IPS-18a (cell line): Measurements from ENCODE around the gene PIP4P1.

ENCODE experiments used
- H3K27ac ChIP-seq: one replicate; pipeline ENCODE4 v1.5.1; 2013; ENCODE audit warnings: low read length
- H3K27me3 ChIP-seq: one replicate; pipeline ENCODE4 v1.6.1; 2013; ENCODE audit warnings: mild to moderate bottlenecking, low read length; ENCODE audit not compliant: control insufficient read depth, insufficient read depth
- H3K36me3 ChIP-seq: one replicate; pipeline ENCODE4 v1.6.1; 2013; ENCODE audit warnings: low read depth, low read length; ENCODE audit not compliant: control insufficient read depth
- H3K4me1 ChIP-seq: one replicate; pipeline ENCODE4 v1.6.1; 2013; ENCODE audit warnings: low read depth, low read length; ENCODE audit not compliant: control insufficient read depth
- H3K4me3 ChIP-seq: one replicate; pipeline ENCODE4 v1.5.1; 2013; ENCODE audit warnings: low read length
- H3K9ac ChIP-seq: one replicate; pipeline ENCODE4 v1.6.1; 2013; ENCODE audit warnings: mild to moderate bottlenecking, low read length, moderate library complexity
- H3K9me3 ChIP-seq: one replicate; pipeline ENCODE4 v1.6.1; 2013; ENCODE audit warnings: low read depth, low read length; ENCODE audit not compliant: control insufficient read depth

PIP4P1 gene

DNA sequence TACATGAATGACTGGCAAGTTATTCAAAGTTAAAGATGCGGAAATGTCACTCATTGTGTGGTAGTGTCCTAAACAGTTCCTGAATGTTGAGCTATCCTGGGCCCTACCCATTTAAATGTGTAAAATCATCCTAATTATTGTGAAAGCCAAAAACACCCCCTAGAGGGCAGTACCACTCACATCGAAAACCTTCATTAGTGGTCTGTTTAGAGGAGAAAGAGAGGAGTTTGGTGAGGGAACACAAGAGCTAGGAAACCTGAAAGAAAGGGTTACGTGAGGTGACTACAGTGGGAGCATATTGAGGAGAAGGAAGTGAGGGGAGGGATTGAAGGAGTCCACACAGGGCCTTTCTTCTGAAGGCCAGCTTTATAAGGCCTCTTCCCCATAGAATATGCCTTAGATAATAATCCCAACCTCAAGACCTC, 45.4 kb downstream of the PIP4P1 start:
- Histone ChIP-seq H3K4me3 (no peak overlapping the region), H3K27me3 (peaks cover 6% of the 10 kb centered on the region), H3K4me1 (no peaks in the 10 kb centered on the region), H3K36me3 (no peaks in the 10 kb centered on the region), H3K9ac (no peak overlapping the region), H3K9me3 (no peaks in the 10 kb centered on the region), H3K27ac (no peak overlapping the region)

DNA sequence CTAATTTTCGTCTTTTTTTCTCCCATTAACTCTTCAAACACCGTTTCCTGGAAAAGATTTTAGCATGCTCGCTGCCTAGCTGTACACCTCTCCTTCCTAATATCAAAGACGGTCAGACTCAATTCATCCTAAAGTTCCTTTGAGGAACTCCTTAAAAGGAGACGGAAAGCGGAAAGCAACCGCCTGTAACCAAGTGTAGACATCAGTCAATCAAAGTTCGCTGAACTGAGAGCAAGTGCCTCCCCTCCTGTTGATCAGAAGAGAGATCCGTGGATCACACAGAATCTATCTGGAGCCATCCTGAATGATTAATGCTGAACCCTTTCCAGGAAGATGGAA, 47.5 kb downstream of the PIP4P1 start:
- H3K27ac ChIP-seq: no peak overlapping the region
- H3K27me3 ChIP-seq: peaks cover 6% of the 10 kb centered on the region
- peak overlapping the region; percentile 91 for H3K4me3 ChIP-seq
- H3K9ac ChIP-seq: peak overlapping the region; percentile 58
- no peaks in the 10 kb centered on the region for H3K9me3 ChIP-seq
- no peaks in the 10 kb centered on the region for H3K36me3 ChIP-seq
- no peaks in the 10 kb centered on the region for H3K4me1 ChIP-seq

DNA sequence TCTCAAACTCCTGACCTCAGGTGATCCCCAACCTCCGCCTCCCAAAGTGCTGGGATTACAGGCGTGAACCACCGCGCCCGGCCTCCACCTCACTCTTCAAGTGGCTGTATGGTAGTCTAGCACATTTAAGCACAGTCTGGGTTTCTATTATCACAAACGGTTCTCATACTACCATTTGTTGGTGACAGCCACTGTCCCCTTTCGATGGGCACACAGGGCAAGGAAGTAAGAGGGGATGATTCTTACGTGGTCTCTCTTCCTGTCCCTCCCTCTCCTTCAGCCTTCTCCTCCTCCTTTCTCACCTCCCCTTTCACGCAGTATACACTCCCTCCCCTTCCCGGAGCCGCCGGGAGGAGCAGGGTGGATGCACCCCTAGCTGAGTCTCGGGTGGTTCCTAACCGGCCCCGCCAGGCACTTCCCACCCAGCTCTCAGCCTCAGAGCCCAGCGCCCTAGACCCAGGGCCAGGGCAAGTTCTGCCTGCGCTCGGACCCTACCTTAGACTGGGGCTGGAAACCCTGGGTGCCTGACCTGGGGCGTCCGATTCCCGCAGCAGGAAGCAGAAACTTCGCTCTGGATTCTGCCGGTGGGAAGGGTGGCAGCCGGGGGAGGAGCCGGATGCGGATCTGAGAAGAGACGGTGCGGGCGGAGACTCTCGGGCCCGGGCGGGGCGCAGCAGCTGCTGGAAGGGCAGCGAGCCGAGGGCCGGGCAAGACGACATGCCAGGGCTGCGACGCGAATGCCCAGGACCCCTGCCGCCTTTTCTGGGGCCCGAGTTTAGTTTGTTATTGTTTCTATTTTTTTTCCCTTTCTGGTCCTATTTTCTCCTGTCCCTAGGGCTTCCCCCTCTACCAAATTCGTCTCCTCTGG, 48.1 kb downstream of the PIP4P1 start, which contains the start of gene TEP1:
Gene TEP1, minus strand, starts transcription at position 626 of the 868 bp plus-strand sequence. CDS start 5,062 bp downstream, outside the sequence.
- Histone ChIP-seq H3K27ac (no peak within 1 kb of the TSS), H3K9ac (peak within 1 kb of the TSS; percentile 58), H3K27me3 (peaks cover 6% of the 10 kb centered on the region), H3K4me3 (peak within 1 kb of the TSS; percentile 91), H3K4me1 (no peaks in the 10 kb centered on the region), H3K36me3 (no peaks in the 10 kb centered on the region), H3K9me3 (no peaks in the 10 kb centered on the region)

DNA sequence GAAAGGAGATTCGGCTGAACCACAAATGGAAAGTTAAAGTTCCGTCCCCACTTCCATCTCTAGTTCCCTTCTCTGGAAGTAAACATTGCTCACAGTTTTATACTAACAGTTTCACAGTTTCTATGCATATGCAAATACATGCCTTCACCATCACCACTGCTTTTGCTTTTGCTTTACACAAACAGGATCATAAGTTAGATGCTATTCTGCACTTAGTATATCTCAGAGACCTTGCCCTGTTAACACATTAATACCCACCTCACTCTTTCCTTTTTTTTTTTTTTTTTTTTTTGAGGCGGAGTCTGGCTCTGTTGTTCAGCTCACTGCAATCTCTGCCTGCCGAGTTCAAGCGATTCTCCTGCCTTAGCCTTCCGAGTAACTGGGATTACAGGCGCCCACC, 48.8 kb downstream of the PIP4P1 start:
- Histone ChIP-seq H3K27ac (no peak overlapping the region), H3K9ac (peak overlapping the region; percentile 58), H3K4me1 (no peaks in the 10 kb centered on the region), H3K36me3 (peaks cover 4% of the 10 kb centered on the region), H3K27me3 (peaks cover 6% of the 10 kb centered on the region), H3K4me3 (peak overlapping the region; percentile 91), H3K9me3 (no peaks in the 10 kb centered on the region)

DNA sequence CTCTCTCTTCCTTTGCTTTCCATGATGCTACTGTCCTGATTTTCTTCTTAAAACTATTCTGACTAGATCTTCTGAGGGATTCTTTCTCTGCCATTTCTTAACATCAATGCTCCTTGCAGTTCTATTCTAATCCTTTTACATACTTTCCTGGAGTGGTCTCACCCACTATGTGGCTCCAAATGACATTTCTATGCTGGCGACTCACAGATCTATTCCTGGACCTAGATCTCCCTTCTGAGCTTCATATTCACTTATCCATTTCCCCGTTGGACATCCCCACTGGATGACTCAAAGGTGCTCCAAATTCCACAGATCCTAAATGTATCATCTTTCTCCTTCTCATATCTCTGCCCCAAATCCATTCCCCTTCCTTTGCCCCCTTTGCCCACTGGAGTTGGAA, 52.0 kb downstream of the PIP4P1 start:
- peaks cover 4% of the 10 kb centered on the region for H3K36me3 ChIP-seq
- no peaks in the 10 kb centered on the region for H3K4me1 ChIP-seq
- no peak overlapping the region for H3K9ac ChIP-seq
- no peaks in the 10 kb centered on the region for H3K9me3 ChIP-seq
- H3K27ac ChIP-seq: no peak overlapping the region
- peaks cover 3% of the 10 kb centered on the region for H3K27me3 ChIP-seq
- no peak overlapping the region for H3K4me3 ChIP-seq
